ENCODE measurements around the gene SGCD.
"Not testable (repeated sequence)": the region's sequence is repeated elsewhere in the genome, so short reads cannot be mapped to it uniquely, and the experiment has no call there.

The SGCD gene

GRCh38 chr5:156664832-156665231, 337.9 kb downstream of the SGCD start:
- DNase-seq, result not testable (repeated sequence)

- DNase-seq, result not testable (repeated sequence)
These were observed 339.7 kb downstream of the SGCD start for GRCh38 chr5:156666686-156667085.

- DNase-seq, result no peak
These were observed 340.7 kb downstream of the SGCD start for GRCh38 chr5:156667616-156668015.

GRCh38 chr5:156669416-156669815, 342.5 kb downstream of the SGCD start:
- DNase-seq, result no peak

GRCh38 chr5:156670615-156671014, 343.7 kb downstream of the SGCD start:
- DNase-seq, result no peak

- DNase-seq, result no peak
These were observed 348.4 kb downstream of the SGCD start for GRCh38 chr5:156675395-156675794.

- DNase-seq, result no peak
These were observed 351.0 kb downstream of the SGCD start for GRCh38 chr5:156677963-156678362.

- DNase-seq, result no peak
These were observed 351.5 kb downstream of the SGCD start for GRCh38 chr5:156678484-156678883.

GRCh38 chr5:156680831-156681230, 353.9 kb downstream of the SGCD start:
- DNase-seq, result no peak

- no peak for DNase-seq
These were observed 354.3 kb downstream of the SGCD start for GRCh38 chr5:156681265-156681664.

- DNase-seq, result no peak
These were observed 356.0 kb downstream of the SGCD start for GRCh38 chr5:156682971-156683370.

- DNase-seq, result no peak
These were observed 356.5 kb downstream of the SGCD start for GRCh38 chr5:156683509-156683908.

- no peak for DNase-seq
These were observed 357.3 kb downstream of the SGCD start for GRCh38 chr5:156684216-156684615.

- DNase-seq, result no peak
These were observed 358.5 kb downstream of the SGCD start for GRCh38 chr5:156685481-156685880.

GRCh38 chr5:156686380-156686779, 359.4 kb downstream of the SGCD start:
- DNase-seq, result no peak

- DNase-seq, result no peak
These were observed 359.8 kb downstream of the SGCD start for GRCh38 chr5:156686796-156687195.

GRCh38 chr5:156687514-156687913, 360.6 kb downstream of the SGCD start:
- DNase-seq, result no peak

GRCh38 chr5:156691572-156691971, 364.6 kb downstream of the SGCD start:
- no peak for DNase-seq

GRCh38 chr5:156693113-156693512, 366.1 kb downstream of the SGCD start:
- DNase-seq, result no peak

GRCh38 chr5:156694598-156694997, 367.6 kb downstream of the SGCD start:
- no peak for DNase-seq

GRCh38 chr5:156695774-156696173, 368.8 kb downstream of the SGCD start:
- no peak for DNase-seq

GRCh38 chr5:156698323-156698722, 371.4 kb downstream of the SGCD start:
- no peak for DNase-seq

- DNase-seq, result no peak
These were observed 372.2 kb downstream of the SGCD start for GRCh38 chr5:156699147-156699546.

- DNase-seq, result no peak
These were observed 377.2 kb downstream of the SGCD start for GRCh38 chr5:156704139-156704538.

GRCh38 chr5:156706631-156707030, 379.7 kb downstream of the SGCD start:
- DNase-seq, result no peak

- no peak for DNase-seq
These were observed 380.8 kb downstream of the SGCD start for GRCh38 chr5:156707750-156708149.
